PC-9 (cell line): ENCODE results near the gene CLMN.

Experiments
- CTCF ChIP-seq: fragments of 200-600 bp; sonication (generic); conservative IDR thresholded peaks from 2 replicates; pipeline ENCODE4 v1.6.1; 2017; ENCODE audit warnings: mixed run types, antibody characterized with exemption, mild to moderate bottlenecking, moderate library complexity
- EZH2 ChIP-seq: fragments of 200-600 bp; sonication (generic); IDR thresholded peaks from 2 replicates; pipeline ENCODE4 v1.8.0; 2017; ENCODE audit warnings: antibody characterized with exemption, low read depth

- TF ChIP-seq CTCF (no peak), EZH2 (no peak)
Observed at GRCh38 chr14:95217391-95217900, 102.3 kb downstream of the CLMN start.
